HPDE6-E6E7 (cell line): ENCODE results near the gene TAF4.

Source experiments
- DNase-seq: peaks from one replicate; pipeline ENCODE4 v3.0.0; 2011; ENCODE audit warnings: missing footprints; ENCODE audit errors: extremely low spot score

The TAF4 gene

GRCh38 chr20:61930776-61931475 lies 134.8 kb downstream of the TAF4 start:
- no peak for DNase-seq

GRCh38 chr20:61929971-61930666 lies 135.6 kb downstream of the TAF4 start:
- no peak for DNase-seq

GRCh38 chr20:61929561-61929960 lies 136.1 kb downstream of the TAF4 start:
- DNase-seq, result no peak

- DNase-seq, result no peak
Observed at GRCh38 chr20:61927826-61928541, 137.7 kb downstream of the TAF4 start.

GRCh38 chr20:61927193-61927825 lies 138.4 kb downstream of the TAF4 start:
- DNase-seq, result no peak

GRCh38 chr20:61926796-61927192 lies 138.9 kb downstream of the TAF4 start:
- DNase-seq, result no peak

GRCh38 chr20:61926253-61926613 lies 139.4 kb downstream of the TAF4 start:
- DNase-seq, result no peak

GRCh38 chr20:61925555-61926252 lies 140.0 kb downstream of the TAF4 start:
- DNase-seq, result no peak

GRCh38 chr20:61924858-61925554 lies 140.7 kb downstream of the TAF4 start:
- DNase-seq, result no peak
